Peyer's patch (tissue), 4 donors: ENCODE results near the gene HCCS. TPM values are rescaled to one million over a fixed set of nuclear protein-coding genes. Genes with fewer than 3 reads are reported as not detected.

Source experiments
- DNase-seq, 3 donors: peaks; one replicate each; pipeline ENCODE4 v3.0.0-alpha.2; 2017 to 2019
- H3K27ac ChIP-seq, 4 donors: fragments of 200-600 bp; sonication (generic); one replicate each; pipeline ENCODE4 v1.5.1; 2016 to 2019
- H3K27me3 ChIP-seq, 2 donors: fragments of 200-600 bp; sonication (generic); one replicate each; pipeline ENCODE4 v1.5.1; 2019
- H3K36me3 ChIP-seq, 3 donors: fragments of 200-600 bp; sonication (generic); one replicate each; pipeline ENCODE4 v1.5.1; 2016 to 2019
- H3K4me1 ChIP-seq, 4 donors: fragments of 200-600 bp; sonication (generic); one replicate each; pipeline ENCODE4 v1.5.1; 2016 to 2019
- H3K4me3 ChIP-seq, 4 donors: fragments of 200-600 bp; sonication (generic); 1 replicate in 3 of 4; 2 replicates in 1 of 4; pipeline ENCODE4 v1.5.1; 2016 to 2019; ENCODE audit warnings: mild to moderate bottlenecking in 1 of 4
- H3K9me3 ChIP-seq, 4 donors: fragments of 200-600 bp; sonication (generic); one replicate each; pipeline ENCODE4 v1.5.1; 2016 to 2019; ENCODE audit warnings: mild to moderate bottlenecking in 1 of 4
- POLR2A ChIP-seq, 2 donors: fragments of 450-650 bp; IDR thresholded peaks; one replicate each; pipeline ENCODE4 v1.5.1; 2017; ENCODE audit warnings: antibody characterized with exemption in 2 of 2, mild to moderate bottlenecking in 2 of 2, moderate library complexity in 2 of 2
- total RNA-seq, 4 donors: library from RNA; depleted of rRNA; stranded (reverse); fragments of >200 nt; gene quantifications; one replicate each; pipeline ENCODE4 v1.1.0, GENCODE V29; 2016
- TF ChIP-seq, protein P1 (sequence below), 6 experiments: fragments of 450-650 bp in 4 of 6; fragments of 200-600 bp in 2 of 6; sonication (generic) in 1 of 6; IDR thresholded peaks; one replicate each; pipeline ENCODE4 v1.5.1; 2017 to 2019; ENCODE audit warnings: antibody characterized with exemption in 6 of 6, mild to moderate bottlenecking in 3 of 6, moderate library complexity in 1 of 6

HCCS gene
- total RNA-seq: 10 to 100 TPM in 2 of 4 donors, 1 to 10 TPM in 2; 5.8 to 17.0 (median 10.4) TPM

DNA sequence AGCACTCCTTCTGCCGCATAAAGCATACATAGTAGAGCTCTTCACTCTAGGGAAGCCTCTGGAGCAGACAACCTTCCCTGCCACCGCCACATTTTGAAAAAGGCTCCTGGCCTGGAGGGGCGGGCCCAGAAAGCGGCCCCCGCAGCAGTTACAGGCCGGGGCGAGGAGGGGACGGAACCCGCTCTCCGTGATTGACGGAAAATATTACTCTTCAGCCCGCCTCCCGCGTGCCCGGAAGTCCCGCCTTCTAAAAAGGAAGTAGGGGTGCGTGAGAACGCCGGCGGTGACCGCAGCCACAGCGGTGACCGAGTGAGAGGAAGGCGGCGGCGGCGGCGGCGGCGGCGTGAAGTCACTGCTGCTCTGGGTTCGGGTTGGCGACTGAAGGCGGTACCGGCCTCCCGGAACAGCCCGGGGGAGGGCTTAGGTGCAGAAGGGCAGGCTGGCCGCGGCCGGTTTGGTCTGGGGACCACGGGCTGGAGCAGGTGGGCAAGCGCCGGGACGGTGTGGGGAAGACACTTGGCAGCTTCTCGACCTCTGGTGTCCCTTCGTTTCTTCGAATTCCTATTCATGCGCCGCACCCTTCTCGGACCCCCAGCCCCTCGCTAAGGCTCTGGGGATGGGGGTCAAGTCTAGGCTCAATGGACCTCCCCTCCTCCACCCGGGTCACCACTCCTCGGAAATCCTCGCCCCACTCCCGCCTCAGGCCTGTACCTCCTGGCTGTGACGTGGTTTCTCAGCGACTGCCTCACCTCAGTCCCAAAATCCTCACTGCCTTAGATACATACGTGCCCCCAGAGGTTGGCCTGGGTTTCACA lies at the start of gene HCCS:
Gene HCCS, plus strand, starts transcription at position 296 of the 815 bp plus-strand sequence. CDS start 729 bp downstream, outside the sequence.
- Histone ChIP-seq H3K9me3 (no peaks in the 10 kb centered on the region), H3K4me3 (peak within 1 kb of the TSS; percentile 61 to 78 (median 65)), H3K36me3 (peaks cover 0 to 18% (median 0%) of the 10 kb centered on the region in 3 donors), H3K27me3 (no peaks in the 10 kb centered on the region), H3K27ac (peak within 1 kb of the TSS; percentile 84 to 92 (median 86)), H3K4me1 (peaks cover 0 to 13% (median 0%) of the 10 kb centered on the region in 4 donors)
- peak; percentile 80 to 88 for TF ChIP-seq POLR2A (IDR thresholded peaks at IDR 0.05)
- TF ChIP-seq, protein P1, sequence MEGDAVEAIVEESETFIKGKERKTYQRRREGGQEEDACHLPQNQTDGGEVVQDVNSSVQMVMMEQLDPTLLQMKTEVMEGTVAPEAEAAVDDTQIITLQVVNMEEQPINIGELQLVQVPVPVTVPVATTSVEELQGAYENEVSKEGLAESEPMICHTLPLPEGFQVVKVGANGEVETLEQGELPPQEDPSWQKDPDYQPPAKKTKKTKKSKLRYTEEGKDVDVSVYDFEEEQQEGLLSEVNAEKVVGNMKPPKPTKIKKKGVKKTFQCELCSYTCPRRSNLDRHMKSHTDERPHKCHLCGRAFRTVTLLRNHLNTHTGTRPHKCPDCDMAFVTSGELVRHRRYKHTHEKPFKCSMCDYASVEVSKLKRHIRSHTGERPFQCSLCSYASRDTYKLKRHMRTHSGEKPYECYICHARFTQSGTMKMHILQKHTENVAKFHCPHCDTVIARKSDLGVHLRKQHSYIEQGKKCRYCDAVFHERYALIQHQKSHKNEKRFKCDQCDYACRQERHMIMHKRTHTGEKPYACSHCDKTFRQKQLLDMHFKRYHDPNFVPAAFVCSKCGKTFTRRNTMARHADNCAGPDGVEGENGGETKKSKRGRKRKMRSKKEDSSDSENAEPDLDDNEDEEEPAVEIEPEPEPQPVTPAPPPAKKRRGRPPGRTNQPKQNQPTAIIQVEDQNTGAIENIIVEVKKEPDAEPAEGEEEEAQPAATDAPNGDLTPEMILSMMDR (IDR thresholded peaks at IDR 0.05): no peak
- peak; percentile 76 to 92 (median 87) for DNase-seq

DNA sequence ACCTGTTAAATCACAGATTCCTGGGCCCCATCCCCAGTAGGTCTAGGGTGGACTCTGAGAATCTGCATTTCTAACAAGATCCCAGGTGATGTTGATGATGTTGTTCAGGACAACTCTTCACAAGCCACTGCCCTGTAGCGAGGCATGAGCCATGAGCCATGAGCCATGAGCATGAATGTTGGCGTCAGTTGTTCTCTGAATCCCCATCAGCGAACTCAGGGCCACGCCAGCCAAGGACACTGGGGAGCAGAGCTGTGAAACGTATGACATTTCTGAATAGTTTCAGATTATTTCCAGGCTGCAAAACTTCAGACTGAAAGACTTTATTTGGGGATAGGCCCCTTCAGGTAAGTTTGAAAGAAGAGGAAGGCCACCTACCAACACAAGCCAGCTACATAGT lies 46.9 kb upstream of the HCCS start:
- Histone ChIP-seq H3K27me3 (no peaks in the 10 kb centered on the region), H3K4me3 (no peak overlapping the region), H3K4me1 (no peaks in the 10 kb centered on the region), H3K36me3 (no peaks in the 10 kb centered on the region), H3K9me3 (no peaks in the 10 kb centered on the region), H3K27ac (no peak overlapping the region)
- TF ChIP-seq, protein P1 (IDR thresholded peaks at IDR 0.05): no peak
- DNase-seq: no peak

- H3K27ac ChIP-seq: no peak overlapping the region
- no peaks in the 10 kb centered on the region for H3K4me1 ChIP-seq
- DNase-seq: no peak
Measured at GRCh38 chrX:11064851-11065600, 46.1 kb upstream of the HCCS start.

DNA sequence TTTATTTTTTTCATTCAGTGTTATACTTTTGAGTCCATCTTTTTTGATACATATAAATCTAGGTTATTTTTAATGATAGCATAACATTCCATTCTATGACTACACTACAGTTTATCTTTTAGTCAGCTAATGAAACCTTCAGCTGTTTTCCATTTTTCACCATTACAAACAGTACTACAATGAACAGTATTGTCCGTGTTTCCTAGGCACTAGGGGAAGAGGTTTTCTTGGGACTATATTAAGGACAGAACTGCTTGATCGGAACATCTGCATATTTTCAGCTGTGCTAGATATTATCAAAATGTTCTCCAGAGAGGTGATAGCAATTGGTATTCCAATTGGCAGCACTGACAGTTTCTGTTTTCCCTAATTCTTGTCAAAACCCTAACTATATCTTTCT lies 44.3 kb upstream of the HCCS start:
- no peaks in the 10 kb centered on the region for H3K36me3 ChIP-seq
- no peak overlapping the region for H3K4me3 ChIP-seq
- H3K27me3 ChIP-seq: no peaks in the 10 kb centered on the region
- H3K9me3 ChIP-seq: no peaks in the 10 kb centered on the region
- H3K4me1 ChIP-seq: no peaks in the 10 kb centered on the region
- no peak for TF ChIP-seq POLR2A (IDR thresholded peaks at IDR 0.05)
- TF ChIP-seq, protein P1 (IDR thresholded peaks at IDR 0.05): no peak
- no peak for DNase-seq
- no peak overlapping the region for H3K27ac ChIP-seq

More at GRCh38 chrX:11064851-11065600, 46.1 kb upstream of the HCCS start:
- H3K36me3 ChIP-seq: no peaks in the 10 kb centered on the region
- no peaks in the 10 kb centered on the region for H3K27me3 ChIP-seq
- no peak for TF ChIP-seq POLR2A (IDR thresholded peaks at IDR 0.05)
- TF ChIP-seq, protein P1 (IDR thresholded peaks at IDR 0.05): no peak
- no peaks in the 10 kb centered on the region for H3K9me3 ChIP-seq
- no peak overlapping the region for H3K4me3 ChIP-seq

DNA sequence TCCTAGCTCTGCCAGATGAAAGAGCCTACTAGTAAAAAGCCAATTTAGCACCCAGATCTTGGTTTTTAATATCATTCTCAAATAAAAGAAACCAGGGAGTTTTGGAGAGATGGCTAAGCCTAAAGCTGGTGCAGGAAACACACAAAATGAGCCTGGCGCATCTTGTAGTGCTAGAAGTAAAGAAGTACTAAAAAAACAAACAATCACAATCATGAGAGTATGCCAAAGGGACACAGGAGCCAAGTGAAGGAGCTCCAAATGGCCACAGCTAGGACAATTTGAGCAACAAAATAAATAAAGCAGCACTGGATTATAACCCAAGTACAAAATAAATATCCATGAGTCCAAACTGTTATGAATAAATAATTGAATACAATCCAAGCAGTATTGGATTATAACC lies 37.8 kb upstream of the HCCS start:
- Histone ChIP-seq H3K27ac (no peak overlapping the region), H3K27me3 (no peaks in the 10 kb centered on the region), H3K4me1 (no peaks in the 10 kb centered on the region), H3K4me3 (no peak overlapping the region), H3K36me3 (no peaks in the 10 kb centered on the region), H3K9me3 (no peaks in the 10 kb centered on the region)
- DNase-seq: no peak
- no peak for TF ChIP-seq POLR2A (IDR thresholded peaks at IDR 0.05)
- TF ChIP-seq, protein P1 (IDR thresholded peaks at IDR 0.05): no peak
